T-helper 22 cell (primary cell): ENCODE data around the gene SURF4.

Source experiments
- DNase-seq: peaks from one replicate; pipeline ENCODE4 v3.0.0-alpha.2; 2020; ENCODE audit warnings: low read depth

Gene SURF4

DNA sequence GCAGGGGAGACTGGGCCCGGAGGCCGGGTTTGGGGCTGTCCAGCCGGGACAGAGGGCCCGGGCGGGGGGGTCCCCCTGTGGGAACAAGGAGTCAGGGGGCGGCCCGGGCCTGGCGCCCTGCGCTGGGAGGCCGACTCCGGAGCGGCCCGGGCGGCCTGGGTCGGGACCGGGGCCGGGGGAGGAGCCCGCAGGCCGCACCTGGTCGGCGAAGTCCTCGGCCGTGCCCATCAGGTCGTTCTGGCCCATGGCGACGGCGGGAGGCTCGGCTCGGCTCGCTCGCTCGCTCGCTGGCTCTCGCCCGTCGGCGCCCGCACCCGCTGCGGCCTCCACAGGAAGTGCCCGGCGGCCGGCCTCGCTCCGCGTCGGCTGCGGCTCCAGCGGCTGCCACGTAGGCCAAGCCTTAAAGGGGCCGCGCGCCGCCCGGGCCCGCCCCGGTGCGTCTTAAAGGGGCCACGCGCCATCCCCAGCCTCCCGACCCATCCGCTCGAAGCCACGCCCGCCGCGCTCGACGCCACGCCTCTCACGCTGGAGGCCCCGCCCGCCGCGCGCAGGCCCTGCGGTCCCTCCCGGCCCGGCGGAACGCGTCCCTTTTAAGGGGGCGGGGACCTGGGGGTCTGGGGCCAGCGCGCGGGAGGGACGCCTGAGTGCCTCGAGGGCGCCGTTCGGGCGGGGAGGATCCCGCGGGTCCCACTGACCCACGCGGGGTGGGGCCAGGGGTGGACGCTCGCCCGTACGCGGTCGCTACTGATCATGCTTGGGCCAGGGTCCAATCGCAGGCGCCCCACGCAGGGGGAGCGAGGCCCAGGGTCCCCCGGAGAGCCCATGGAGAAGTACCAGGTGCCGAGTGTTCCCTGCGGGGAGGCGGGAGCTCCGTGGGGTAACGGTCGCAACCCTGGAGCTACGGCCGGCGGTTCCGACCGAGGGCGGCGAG is at the start of gene SURF4, which contains the start of gene STKLD1:
Gene SURF4, minus strand, starts transcription at position 337 of the 931 bp plus-strand sequence. Its CDS starts 91 bp downstream, at position 246.
Gene STKLD1, plus strand, starts transcription at position 643 of the 931 bp plus-strand sequence. Its CDS starts 108 bp downstream, at position 751.
- peak; percentile 85 for DNase-seq

DNA sequence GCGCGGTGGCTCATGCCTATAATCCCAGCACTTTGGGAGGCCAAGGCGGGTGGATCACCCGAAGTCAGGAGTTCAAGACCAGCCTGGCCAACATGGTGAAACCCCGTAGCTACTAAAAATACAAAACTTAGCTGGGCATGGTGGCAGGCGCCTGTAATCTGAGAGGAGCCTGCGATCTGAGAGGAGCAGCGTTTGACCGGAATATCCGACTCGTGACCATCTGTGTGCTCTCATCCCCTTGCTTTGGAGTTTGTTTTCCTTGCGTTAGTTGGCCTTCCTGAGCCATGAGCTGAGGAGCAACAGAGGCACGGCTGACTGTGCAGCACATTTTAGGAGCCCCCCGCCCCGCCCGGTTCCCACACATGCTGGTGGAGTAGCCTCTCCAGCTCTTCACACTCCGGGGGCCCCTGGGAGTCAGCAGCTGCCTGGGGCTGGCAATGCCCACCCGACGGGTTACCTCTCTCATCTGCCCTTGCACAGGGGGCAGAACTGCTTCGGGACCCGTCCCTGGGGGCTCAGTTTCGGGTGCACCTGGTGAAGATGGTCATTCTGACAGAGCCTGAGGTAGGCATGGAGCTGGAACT is 49.3 kb upstream of the SURF4 start:
- no peak for DNase-seq

DNA sequence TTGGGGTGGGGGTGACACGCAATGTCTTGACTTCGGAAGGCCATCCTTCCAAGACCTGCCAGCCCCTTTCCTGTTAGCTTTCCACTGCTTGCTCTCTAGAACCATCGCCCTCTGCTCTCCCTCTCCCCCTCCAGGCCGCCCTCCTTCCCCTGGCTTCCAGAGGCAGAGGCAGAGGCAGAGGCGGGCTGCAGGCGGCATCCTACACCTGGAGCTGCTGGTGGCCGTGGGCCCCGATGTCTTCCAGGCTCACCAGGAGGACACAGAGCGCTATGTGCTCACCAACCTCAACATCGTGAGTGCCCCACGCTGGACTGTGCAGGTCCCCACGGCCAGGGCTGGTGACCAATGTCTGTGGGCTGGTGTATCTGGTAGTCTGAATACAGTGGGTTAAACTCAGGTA is 48.3 kb upstream of the SURF4 start:
- no peak for DNase-seq

DNA sequence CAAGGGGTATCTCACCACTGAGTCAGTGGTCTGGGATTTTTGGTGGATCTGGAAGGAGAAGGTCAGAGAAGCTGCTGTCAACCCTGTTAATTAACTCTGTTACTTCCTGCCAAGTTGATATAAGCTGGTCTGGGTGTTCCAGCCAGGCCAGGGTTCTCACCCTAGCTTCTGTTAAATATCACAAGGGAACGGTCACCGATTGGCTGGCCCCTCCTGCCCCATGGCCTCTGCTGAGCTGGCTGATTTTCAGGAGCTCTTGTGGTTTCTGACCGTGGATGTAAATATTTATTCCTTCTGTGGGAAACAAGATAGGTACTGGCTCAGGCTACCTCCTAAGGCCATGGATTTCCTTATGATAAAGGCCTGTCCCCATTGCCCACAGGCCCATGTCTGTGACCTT is 47.4 kb upstream of the SURF4 start:
- no peak for DNase-seq

DNA sequence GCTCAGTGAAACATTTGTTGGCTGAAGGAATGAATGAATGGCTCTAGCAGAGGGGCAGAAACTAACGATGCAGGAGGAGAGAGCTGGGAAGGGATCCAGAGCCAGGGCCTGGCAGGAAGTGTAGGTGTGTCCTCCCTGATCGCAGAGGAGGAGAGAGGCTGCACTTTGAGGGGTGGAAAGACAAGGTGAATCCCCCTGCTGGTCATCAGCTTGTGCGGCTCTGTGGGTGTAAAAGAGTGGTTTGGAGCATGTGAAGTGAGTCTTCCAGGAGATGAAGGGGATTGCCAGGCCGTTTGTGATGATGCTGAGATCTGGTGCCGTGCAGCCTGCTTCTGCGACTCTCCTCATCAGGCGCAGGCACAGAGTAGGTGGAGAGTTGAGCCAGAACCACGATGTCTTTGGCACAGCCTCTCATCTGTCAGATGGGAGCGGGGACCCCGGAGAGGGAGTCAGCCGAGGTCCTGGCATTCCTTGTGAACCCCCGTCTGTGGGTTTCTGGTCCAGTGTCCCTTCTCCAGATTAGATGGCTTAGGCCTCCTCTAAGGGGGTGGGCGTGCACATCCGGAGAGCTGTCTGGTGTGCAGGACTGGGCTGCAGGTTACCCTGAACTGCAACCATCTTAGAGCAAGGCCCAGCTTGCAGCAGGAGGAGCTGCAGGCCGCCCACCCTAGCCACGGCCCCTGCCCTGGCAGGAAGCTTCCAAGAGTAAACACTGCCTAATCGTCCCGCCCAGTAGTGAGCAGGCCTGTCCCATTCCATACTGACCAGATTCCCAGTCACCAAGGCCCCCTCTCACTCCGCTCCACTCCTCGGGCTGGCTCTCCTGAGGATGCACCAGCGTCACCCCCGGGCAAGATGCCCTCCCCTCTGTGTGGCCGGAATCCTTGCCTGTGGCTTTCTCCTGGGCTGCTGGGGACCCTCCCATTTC is 46.0 kb upstream of the SURF4 start, which contains the start of gene ADAMTS13:
Gene ADAMTS13, plus strand, starts transcription at position 753 of the 928 bp plus-strand sequence. Its CDS starts 77 bp downstream, at position 830.
- DNase-seq, result no peak

DNA sequence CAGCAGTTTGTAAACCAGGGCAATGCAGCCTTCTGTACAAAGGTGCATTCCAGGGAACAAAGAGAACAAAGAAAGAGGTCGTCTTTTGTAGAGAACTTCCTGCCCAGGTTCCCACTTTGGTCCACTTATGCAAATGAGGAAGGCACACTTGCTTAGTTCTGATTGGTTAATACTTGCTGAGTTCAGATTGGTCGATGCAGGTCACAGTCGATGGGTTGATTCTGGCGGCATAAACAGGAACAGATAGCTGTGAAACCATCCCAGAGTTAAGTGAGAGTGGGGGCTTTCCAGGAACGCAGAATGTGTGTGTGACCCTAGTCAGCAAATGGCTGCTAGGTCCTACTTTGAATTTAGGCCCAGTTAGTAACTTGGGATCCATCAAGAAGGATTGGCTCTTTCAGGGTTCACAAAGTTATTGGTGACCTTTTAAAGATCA is 44.5 kb upstream of the SURF4 start:
- DNase-seq, result no peak

DNA sequence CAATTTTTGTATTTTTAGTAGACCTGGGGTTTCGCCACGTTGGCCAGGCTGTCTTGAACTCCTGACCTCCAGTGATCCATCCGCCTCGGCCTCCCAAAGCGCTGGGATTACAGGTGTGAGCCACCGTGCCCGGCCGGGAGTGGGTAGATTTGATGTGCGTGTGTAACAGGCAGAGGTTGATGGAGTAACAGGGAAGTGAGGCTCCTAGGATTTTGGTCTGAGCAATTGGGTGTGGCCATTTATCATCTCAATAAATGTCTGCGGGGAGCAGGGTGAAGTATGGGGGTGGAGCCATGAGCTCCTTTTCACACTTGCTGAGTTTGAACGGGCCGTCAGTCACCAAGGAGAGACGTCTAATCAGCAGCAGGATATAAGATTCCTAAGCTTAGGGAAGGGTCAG is 43.1 kb upstream of the SURF4 start:
- no peak for DNase-seq

DNA sequence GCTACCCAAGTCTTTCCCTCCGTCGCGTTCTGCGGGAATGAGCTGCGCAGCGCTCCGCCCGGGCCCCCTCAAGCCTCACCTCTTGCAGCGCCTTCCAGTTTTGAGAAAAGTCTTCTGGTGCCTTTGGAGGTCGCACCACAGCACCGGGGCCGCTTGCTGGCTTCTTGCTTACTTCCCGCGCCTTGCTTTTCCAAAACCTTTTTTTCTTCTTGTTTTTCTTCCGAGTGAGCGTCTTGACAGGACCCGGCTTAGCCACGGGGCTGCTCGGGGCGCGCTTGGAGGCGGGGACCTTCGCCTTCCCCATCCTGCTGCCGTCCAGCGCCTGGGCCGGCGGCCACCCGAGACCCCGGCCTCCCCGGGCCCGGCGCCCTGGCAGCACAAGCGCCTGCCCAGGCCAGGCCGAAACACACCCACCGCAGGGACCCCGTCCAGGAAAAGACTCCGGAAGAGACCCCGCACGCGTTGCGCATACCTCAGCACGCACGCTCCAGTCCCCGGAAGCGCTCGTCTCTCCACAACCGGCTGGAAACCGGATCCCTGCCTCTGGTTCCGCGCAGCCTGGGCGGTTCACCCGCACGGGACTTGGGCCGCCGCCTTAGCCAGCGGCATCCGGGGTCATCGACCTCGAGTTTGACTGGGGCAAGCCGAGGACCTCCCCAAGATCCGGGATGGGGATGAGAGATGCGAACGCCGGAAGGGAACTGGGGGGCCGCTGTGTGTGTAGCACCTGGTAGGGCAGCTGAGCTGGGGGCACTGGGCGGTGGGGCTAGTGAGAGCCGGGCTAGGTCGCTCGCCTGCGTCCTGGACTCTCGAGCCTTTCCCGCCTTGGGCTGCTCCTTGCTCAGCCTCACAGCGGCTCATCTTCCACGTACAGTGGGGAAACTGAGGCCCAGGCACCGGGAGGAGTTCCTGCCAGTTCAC is 41.9 kb upstream of the SURF4 start, which contains the start of gene REXO4:
Gene REXO4, minus strand, starts transcription at position 470 of the 921 bp plus-strand sequence. Its CDS starts 166 bp downstream, at position 304.
- peak; percentile 62 for DNase-seq

DNA sequence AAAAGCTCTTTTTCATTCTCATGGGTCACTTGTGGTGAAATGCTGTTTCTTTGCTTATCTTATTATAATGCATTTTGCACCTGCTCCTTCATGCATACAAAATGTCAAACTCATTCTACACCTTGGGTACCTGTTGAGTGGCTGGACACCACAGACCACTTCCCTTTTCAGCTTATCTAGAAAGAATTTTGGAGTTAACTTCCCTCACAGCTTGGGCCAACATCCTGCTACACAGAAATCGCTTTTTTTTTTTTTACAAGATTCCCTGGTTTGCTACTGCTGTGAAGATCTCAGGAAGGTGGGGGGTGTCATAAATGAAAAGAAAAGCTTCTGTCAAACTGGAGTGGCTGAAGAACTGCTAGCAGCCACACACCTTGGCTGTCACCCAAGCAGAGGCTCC is 39.3 kb upstream of the SURF4 start:
- no peak for DNase-seq

DNA sequence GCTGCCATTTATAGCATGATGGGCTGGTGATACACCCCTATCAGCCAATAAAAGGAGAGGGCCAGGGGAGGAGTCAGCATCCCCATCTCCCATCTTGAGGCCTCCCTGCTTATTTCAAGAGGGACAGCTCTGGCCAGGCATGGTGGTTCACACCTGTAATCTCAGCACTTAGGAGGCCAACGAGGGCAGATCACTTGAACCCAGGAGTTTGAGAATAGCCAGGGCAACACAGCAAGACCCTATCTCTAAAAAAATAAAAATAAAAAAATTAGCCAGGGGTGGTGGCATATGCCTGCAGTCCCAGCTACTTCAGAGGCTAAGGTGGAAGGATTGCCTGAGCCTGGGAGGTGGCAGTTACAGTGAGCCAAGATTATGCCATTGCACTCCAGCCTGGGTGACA is 32.2 kb upstream of the SURF4 start:
- no peak for DNase-seq

DNA sequence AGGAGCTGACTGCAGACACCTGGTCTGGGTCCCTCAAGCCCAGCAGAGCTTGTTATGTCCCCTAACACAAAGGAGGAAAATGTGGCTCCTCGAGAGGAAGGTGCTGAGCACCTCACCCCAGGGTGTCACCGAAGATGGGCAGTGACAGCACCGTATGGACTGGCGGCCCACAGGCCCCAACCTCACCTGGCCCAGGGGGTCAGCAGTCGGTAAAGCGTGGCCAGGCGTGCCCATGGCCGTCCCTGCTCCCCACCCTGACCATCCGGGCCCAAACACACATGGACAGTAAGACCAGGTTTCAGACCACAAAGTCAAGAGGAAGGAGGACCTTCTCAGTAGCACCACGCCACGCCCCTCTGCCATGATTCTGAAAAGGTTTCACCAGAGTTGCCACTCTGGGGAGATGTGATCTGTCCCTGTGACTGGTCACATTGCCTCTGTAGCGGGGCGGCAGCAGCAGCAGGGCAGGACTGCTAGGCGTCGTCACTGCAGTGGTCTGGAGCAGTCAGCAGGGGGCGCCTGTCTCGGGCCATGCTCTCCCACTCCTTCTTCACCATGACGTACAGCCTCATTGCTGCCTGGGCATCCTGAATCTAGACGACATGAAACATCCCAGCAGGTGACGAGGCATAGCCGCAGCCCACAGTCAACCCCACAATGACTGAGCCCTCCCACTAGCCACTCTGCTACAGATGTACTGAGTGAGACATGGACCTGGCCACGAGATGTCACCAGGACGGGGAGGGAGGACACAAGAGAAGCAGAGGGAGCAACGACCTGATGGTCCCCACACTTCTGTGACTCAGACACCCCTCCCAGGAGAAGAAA is 30.8 kb upstream of the SURF4 start:
- DNase-seq, result peak; percentile 55

DNA sequence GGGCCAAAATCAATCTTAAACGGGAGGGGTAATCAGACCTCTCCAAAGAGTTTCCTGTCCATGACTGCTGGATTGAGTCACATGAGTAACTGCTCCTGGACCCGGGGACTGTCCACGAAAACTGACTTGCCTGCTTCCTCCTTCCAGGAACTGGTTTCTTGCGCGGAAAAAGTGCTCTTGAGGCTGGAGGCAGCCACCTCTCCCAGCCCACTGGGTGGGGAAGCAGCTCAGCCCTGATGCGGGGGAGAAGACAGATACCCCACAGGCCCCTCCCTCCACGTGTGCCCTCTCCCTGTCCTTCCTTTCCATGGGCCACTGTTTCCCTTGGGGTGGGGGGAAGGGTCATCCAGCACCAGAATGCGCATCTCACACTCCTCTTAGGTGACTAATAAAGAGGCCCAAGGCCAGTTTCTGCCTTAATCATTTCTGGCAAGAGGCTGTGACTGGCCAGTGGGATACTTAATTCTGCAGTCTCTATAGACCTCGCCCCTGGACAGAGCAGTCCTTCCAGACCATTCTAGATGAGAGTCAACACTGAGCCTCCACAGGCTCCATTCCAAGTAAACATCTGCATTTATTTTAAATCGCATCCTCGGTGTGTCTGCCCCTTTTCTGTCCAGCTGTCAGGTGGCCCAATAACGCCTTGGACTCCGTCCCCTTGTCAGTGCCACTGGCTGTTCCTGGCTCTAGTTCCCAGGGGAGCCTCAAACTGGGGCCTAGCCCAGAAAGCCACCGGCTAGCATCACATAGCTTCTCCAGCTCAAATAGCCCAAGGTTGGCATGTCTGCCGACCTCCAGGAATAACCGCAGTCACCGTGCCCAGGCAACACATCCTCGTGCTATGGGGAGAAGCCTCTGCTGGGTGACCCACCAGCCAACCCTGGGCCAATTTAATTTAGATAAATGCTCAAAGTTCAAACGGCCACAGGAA is 29.9 kb upstream of the SURF4 start:
- DNase-seq, result no peak

DNA sequence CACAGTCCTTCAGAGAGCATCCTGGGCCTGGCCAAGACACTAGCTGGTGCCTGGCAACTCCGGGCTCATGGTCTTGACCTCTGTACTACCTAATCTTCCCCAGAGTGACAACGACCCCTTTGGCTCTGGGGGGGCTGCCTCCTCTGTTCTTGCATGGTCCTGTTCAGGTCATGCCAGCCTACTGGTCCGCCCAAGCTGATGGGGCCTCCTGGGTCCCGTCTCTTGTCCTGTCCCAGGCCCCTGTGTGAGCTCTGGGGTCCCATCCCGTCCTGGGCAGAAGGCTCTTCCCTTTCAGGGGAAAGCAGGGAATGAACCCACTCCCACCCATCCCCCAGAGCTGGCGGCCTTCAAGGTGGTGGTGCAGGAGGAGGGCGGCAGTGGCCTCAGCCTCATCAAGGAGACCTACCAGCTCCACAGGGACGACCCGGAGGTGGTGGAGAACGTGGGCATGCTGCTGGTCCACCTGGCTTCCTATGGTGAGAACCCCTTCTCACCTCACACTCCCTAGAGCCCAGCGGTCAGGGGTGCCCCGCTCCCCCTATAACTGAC is 28.7 kb upstream of the SURF4 start:
- DNase-seq, result no peak

DNA sequence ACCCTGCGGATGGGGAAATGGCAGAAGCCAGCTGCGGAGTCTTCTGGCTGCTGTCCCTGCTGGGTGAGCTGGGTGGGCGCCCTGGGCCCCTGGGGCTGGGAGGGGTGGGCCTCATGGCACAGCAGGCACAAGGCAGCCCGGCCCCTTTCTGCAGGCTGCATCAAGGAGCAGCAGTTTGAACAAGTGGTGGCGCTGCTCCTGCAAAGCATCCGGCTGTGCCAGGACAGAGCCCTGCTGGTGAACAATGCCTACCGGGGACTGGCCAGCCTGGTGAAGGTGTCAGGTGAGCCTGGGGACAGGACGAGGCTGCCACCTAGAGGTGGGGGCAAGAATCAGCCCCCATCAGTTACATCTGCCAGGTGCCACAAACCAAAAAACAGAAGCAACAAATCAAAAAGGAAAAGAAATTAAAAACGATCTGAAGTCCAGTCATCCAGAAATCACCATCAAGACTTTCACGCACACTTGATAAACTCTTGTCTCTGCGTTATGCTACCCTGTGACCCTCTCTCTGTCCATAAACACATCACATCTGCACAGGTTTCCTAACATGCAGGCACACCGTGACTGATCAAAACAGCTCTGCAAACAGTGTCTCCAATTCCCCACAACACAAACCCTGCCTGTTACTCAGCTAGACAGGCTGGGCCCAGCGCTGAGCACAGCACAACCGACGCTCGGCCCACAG is 28.1 kb upstream of the SURF4 start:
- peak; percentile 32 for DNase-seq

DNA sequence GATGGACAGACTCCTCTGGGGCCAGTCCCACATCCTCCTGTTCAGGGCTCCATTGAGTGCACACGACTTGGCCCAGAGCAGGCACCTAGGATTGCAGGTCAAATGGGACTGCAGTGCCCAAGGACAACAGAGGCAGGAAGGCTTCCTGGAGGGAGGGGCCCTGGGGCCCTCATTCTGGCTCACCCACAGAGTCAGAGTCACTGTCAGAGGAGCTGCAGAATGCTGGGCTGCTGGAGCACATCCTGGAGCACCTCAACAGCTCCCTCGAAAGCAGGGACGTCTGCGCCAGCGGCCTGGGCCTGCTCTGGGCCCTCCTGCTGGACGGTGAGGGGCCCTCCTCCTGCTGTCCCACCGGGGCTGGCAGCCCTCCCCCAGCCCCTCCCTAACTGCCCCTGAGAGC is 26.8 kb upstream of the SURF4 start:
- DNase-seq, result no peak

DNA sequence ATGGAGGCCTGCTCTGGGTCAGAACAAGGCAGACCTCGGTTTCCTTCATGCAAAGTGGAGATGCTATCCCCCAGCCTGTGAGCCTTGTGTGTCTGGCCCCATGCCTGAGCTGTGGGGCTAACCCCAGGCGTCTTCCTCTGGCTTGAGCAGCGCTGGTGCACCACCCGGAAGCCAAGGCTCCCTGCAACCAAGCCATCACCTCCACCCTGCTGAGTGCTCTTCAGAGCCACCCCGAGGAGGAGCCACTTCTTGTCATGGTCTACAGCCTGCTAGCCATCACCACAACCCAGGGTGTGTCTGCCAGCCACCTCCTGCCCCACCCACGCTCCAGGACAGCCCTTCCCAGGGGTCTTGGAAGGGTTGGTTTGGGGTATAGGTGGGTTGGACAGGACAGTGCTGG is 25.7 kb upstream of the SURF4 start:
- DNase-seq, result no peak

DNA sequence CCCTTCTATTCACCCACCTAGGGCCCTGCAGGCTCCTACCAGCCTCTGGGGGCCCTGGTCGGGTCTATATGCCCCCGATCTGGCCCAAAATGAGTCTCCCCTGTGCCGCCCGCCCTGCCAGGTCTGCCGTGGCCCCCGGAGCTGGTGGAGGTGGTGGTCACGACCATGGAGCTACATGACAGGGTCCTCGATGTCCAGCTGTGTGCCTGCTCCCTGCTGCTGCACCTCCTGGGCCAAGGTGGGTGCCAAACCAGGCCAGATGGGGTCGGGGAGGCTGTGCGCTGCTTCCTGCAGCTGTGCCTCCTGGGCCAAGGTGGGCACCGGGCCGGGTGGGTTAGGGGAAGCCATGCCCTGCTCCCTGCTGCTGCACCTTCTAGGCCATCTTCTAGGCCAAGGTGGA is 24.4 kb upstream of the SURF4 start:
- no peak for DNase-seq

DNA sequence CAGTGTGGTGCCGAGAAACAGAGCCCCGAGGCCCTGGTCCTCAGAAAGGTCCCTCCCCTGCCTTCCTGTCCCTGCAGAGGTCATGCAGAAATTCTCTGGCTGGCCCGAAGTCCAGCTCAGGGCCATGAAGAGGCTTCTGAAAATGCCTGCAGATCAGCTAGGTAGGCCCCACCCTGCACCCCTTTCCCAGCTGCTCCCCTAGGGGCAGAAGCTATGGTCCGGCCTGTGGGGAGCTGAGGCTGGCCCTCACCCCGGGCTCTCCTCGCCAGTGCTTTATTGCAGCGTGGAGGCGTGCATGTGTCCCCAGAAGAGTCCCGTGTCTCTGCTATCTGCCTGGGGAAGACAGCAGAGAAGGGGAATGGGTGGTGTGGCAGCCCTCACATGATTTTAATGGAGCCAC is 22.0 kb upstream of the SURF4 start:
- no peak for DNase-seq
